22Rv1 (cell line): ENCODE data around the gene NGDN.

Experiments used
- H3K27ac ChIP-seq: fragments of 450-650 bp; 2 replicates; pipeline ENCODE4 v1.5.1; 2017
- CTCF ChIP-seq: fragments of 450-650 bp; IDR thresholded peaks from 2 replicates; pipeline ENCODE4 v1.5.1; 2017; ENCODE audit warnings: mild to moderate bottlenecking
- ZFX ChIP-seq: fragments of 450-650 bp; IDR thresholded peaks from 2 replicates; pipeline ENCODE4 v1.6.1; 2017; ENCODE audit warnings: antibody characterized with exemption, borderline replicate concordance

The NGDN gene

GRCh38 chr14:23435543-23436326, 33.8 kb upstream of the NGDN start, which contains the start of gene MYH7:
MYH7 (minus strand) TSS chr14:23435660; CDS start chr14:23433732, 1,928 bp downstream.
- no peak for TF ChIP-seq CTCF
- no peak for TF ChIP-seq ZFX

GRCh38 chr14:23436327-23437132, 33.0 kb upstream of the NGDN start:
- H3K27ac ChIP-seq = no peak overlapping the region
- no peak for TF ChIP-seq CTCF
- no peak for TF ChIP-seq ZFX

More at GRCh38 chr14:23435543-23436326, 33.8 kb upstream of the NGDN start, which contains the start of gene MYH7:
- no peak within 1 kb of the TSS for H3K27ac ChIP-seq

DNA sequence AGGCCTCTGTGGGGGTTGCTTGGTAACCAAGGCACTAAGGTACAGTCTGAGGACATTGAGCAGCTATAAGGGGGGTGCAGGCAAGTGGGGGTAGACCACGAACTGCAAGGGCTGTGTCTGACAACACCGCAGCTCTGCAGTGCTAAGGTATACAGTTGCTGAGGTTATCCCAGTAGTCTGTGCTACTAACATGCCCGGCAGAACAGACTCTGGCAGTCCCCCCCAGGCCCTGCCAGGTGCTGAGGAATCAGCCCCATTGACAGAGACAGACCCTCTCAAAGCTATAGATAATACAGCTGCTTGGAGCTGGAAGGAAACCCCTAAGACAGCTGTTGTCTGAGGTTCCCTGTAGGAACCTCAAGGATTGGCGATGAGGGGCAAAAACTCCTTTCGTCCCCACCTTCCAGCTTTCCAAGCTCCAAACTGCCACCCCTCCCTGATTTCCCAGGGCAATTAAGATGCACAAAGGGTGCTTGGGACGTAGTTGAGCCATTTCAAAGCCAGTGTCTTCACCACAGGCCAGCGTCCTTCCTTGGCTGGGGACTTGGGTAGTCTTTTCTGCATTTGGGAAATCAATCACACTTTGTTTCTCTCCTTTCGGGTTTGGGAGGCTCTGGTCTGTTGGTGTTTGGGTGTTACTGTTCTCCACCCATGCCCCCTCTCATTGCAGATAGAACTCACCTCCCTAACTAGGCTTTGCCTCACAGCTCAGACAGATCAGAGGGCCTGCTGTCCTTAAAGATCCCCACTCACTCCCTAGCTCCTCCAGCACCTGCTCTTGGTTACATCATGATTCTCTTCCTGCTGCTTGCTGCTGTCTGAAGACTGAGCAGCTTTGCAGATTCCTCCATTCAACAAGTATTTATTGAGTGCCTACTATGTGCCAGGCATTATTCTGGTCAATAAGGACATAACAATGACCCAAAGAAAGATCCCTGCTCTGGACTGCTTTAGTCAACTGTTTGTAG, 32.1 kb upstream of the NGDN start:
- no peak for TF ChIP-seq ZFX
- no peak for TF ChIP-seq CTCF
- H3K27ac ChIP-seq = no peak overlapping the region

- TF ChIP-seq ZFX (no peak), CTCF (no peak)
- no peak overlapping the region for H3K27ac ChIP-seq
Measured at GRCh38 chr14:23438101-23438971, 31.2 kb upstream of the NGDN start.

DNA sequence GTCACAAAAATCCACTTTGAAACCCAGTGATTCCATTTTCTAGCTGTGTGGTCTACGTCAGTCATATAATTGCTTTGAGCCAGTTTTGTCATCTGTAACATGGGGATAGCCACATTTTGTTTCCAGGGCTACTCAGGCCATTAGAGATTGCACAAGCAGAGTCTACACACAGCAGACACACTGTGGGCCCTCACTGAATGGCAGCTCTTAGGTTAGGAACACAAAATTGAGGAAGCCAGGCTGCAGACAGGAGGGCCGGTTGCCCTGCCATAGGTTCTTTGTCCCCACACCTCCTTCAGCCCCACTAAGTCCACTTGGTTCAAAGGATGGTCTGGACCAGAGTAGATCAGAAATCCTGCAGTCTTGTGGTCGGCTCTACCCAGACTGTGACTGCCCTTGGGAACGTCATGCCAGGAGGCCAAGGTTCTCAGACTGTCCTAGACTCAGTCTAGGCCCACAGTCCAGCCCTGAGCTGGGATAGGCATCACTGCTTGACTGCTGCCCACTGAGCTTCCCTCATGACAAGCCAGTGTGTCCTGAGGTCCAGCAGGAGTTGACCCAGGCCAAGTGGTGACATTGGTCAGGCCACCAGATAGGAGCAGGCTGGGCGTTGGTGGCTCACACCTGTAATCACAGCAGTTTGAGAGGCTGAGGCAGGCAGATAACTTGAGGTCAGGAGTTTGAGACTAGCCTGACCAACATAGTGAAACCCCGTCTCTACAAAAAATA, 30.2 kb upstream of the NGDN start:
- TF ChIP-seq ZFX = no peak

GRCh38 chr14:23441076-23441475, 28.4 kb upstream of the NGDN start:
- TF ChIP-seq ZFX (no peak), CTCF (no peak)
- H3K27ac ChIP-seq = no peak overlapping the region

More for the DNA sequence above, 30.2 kb upstream of the NGDN start:
- no peak overlapping the region for H3K27ac ChIP-seq
